Endodermal cell (in vitro differentiated cells): Measurements from ENCODE around the gene EMX2. TPM values are rescaled to one million over a fixed set of nuclear protein-coding genes. Genes with fewer than 3 reads are reported as not detected.

ENCODE experiments used
- DNase-seq: peaks from one replicate; pipeline ENCODE4 v3.0.0-alpha.2; 2017
- H3K27ac ChIP-seq: 2 replicates; pipeline ENCODE4 v1.5.1; 2013; ENCODE audit warnings: mild to moderate bottlenecking, low read depth, low read length, moderate library complexity
- H3K27me3 ChIP-seq: 2 replicates; pipeline ENCODE4 v1.6.1; 2013; ENCODE audit warnings: mild to moderate bottlenecking, low read length, moderate library complexity; ENCODE audit not compliant: insufficient read depth, control insufficient read depth, poor library complexity, severe bottlenecking
- H3K36me3 ChIP-seq: 2 replicates; pipeline ENCODE4 v1.7.0; 2013; ENCODE audit warnings: mild to moderate bottlenecking, low read length, moderate library complexity; ENCODE audit not compliant: control insufficient read depth, insufficient read depth
- H3K4me1 ChIP-seq: one replicate; pipeline ENCODE4 v1.7.0; 2013; ENCODE audit warnings: low read length; ENCODE audit not compliant: control insufficient read depth, insufficient read depth
- H3K4me3 ChIP-seq: 2 replicates; pipeline ENCODE4 v1.5.1; 2013; ENCODE audit warnings: mild to moderate bottlenecking, low read length, moderate library complexity
- H3K9ac ChIP-seq: 2 replicates; pipeline ENCODE4 v1.6.1; 2013; ENCODE audit warnings: mild to moderate bottlenecking, low read length, moderate library complexity; ENCODE audit not compliant: poor library complexity, severe bottlenecking; ENCODE audit errors: extremely low read depth
- H3K9me3 ChIP-seq: 2 replicates; pipeline ENCODE4 v1.6.1; 2013; ENCODE audit warnings: mild to moderate bottlenecking, low read length, moderate library complexity; ENCODE audit not compliant: control insufficient read depth
- H3K27ac Mint-ChIP-seq: 2 replicates; pipeline ENCODE4 v1.8.0; 2020; ENCODE audit warnings: mixed read lengths
- H3K27me3 Mint-ChIP-seq: 2 replicates; pipeline ENCODE4 v1.8.0; 2021; ENCODE audit warnings: mild to moderate bottlenecking, mixed read lengths; ENCODE audit not compliant: insufficient read depth
- H3K36me3 Mint-ChIP-seq: 2 replicates; pipeline ENCODE4 v1.8.0; 2020; ENCODE audit warnings: low read depth, mixed read lengths
- H3K4me1 Mint-ChIP-seq: 2 replicates; pipeline ENCODE4 v1.8.0; 2020; ENCODE audit warnings: mixed read lengths
- H3K4me3 Mint-ChIP-seq: 2 replicates; pipeline ENCODE4 v1.8.0; 2020; ENCODE audit warnings: mild to moderate bottlenecking, moderate library complexity, mixed read lengths
- H3K9me3 Mint-ChIP-seq: 2 replicates; pipeline ENCODE4 v1.8.0; 2020; ENCODE audit warnings: mild to moderate bottlenecking, mixed read lengths
- WGBS, 2 experiments: methylation state at CpG; one replicate each; pipeline versions ENCODE4 v1.1.5 to v1.1.7; 2013; ENCODE audit warnings: missing lambda C conversion rate in 2 of 2, mixed read lengths in 1 of 2; ENCODE audit not compliant: insufficient coverage in 1 of 2, insufficient read length in 1 of 2; 5-methylcytosine and 5-hydroxymethylcytosine counted together
- total RNA-seq, 2 donors: library from RNA; stranded (reverse); fragmentation: NEBNext Ultra II Directional in 1 of 2; extraction: Animal tissue kit (Norgen Biotek cat#: 25700) in 1 of 2; gene quantifications; 2 replicates in 1 of 2; 3 replicates in 1 of 2; pipeline ENCODE4 v1.2.1, GENCODE V29; 2021
- TF ChIP-seq, protein P1 (sequence below): fragments of 200-600 bp; sonication (generic); conservative IDR thresholded peaks from 2 replicates; pipeline ENCODE4 v1.5.0; 2021; ENCODE audit warnings: antibody characterized with exemption, mild to moderate bottlenecking

The EMX2 gene
- total RNA-seq, 2 donors from 2014 or later: 0.18 TPM; not detected in 1

DNA sequence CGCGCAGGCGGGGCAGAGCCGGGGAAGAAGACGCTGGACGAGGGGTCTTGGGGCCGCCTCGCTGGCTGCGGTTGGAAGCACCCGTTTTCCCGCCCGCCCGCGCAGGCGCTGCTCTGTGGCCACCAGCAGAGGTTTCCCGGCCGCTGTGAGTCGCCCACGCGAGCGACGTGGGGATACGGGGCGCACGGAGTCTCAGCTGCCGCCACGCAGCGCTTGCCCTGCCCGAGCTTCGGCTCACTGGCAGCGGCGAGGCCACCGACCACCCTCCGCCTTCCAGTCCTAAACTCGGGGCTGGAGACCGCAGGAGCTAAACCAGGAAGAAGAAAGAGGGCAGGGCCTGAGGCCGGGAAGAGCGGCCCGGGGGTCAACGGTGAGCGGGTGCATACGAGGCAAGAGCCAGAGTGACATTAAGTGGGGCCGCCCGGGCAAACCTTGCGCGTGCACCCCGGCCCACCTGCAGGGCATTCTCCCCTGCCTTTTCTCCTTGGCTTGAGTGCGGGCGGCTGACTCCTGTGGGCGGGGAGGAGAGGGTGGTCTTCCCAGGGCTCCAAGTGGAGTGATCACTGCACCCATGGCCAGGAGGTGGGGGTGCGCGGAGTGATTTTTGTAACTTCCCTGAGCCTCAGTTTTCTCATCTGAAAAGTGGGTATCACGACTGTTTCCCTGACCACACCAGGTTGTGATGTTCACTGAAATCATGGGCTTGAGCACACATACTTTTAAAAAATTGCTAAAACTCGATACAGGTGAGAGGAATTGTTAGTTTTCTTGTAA, 7.1 kb upstream of the EMX2 start:
- H3K4me3 Mint-ChIP-seq: peak overlapping the region; percentile 38
- H3K27ac Mint-ChIP-seq: no peak overlapping the region

DNA sequence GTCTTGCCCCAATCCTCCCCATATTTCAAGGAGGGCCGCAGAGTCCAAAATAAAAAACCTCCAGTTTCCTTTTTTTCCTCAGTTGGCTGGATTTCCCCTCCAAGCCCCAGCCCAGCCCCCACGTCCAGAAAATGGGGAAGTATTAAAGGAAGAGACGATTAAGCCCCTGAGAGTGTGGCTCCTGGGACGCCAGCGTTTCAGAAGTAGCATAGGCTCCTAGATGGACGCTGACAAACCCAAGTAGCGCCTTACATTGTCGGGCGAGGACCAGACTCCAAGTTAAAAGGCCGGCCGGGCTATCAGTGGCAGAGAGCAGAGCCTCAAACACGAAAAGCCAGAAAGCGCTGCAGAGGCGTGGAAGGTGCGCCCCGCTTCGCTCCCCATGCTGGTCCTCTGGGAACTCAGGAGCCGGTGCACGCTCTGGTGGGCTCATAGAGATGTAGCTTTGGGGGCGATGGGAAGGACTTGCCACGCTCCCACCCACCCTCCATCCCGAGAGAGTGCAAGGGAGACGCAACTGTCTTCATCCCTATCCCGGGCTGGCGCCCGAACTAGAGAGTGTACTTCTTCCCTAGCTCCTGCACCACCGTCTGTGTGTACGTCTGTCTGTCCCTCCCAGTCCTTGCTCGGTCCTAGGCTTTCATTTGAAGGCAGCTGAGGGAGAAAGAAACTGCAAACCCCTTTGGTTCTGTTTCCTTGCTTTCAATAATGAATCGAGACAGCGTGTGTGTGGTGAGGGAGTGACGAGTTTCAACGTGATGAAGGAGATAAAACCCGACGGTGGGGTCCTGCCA, 6.3 kb upstream of the EMX2 start:
- no peak overlapping the region for H3K4me3 Mint-ChIP-seq
- H3K4me1 Mint-ChIP-seq: peaks cover 15% of the 10 kb centered on the region
- no peak overlapping the region for H3K27ac Mint-ChIP-seq
- no peaks in the 10 kb centered on the region for H3K36me3 ChIP-seq
- 6 to 7% methylated on average over 20 to 35 of the region's 35 CpGs for WGBS, 2 experiments
- DNase-seq: peak; percentile 63
- H3K27ac ChIP-seq: no peak overlapping the region
- TF ChIP-seq, protein P1, sequence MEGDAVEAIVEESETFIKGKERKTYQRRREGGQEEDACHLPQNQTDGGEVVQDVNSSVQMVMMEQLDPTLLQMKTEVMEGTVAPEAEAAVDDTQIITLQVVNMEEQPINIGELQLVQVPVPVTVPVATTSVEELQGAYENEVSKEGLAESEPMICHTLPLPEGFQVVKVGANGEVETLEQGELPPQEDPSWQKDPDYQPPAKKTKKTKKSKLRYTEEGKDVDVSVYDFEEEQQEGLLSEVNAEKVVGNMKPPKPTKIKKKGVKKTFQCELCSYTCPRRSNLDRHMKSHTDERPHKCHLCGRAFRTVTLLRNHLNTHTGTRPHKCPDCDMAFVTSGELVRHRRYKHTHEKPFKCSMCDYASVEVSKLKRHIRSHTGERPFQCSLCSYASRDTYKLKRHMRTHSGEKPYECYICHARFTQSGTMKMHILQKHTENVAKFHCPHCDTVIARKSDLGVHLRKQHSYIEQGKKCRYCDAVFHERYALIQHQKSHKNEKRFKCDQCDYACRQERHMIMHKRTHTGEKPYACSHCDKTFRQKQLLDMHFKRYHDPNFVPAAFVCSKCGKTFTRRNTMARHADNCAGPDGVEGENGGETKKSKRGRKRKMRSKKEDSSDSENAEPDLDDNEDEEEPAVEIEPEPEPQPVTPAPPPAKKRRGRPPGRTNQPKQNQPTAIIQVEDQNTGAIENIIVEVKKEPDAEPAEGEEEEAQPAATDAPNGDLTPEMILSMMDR: no peak
- no peaks in the 10 kb centered on the region for H3K9me3 ChIP-seq
- no peak overlapping the region for H3K4me3 ChIP-seq
- no peaks in the 10 kb centered on the region for H3K36me3 Mint-ChIP-seq
- no peak overlapping the region for H3K9ac ChIP-seq
- peaks cover 7% of the 10 kb centered on the region for H3K4me1 ChIP-seq
- no peaks in the 10 kb centered on the region for H3K9me3 Mint-ChIP-seq
- H3K27me3 ChIP-seq: peaks cover 100% of the 10 kb centered on the region
- peaks cover 100% of the 10 kb centered on the region for H3K27me3 Mint-ChIP-seq

More for the DNA sequence above, 7.1 kb upstream of the EMX2 start:
- Mint-ChIP-seq H3K27me3 (peaks cover 100% of the 10 kb centered on the region), H3K4me1 (peaks cover 15% of the 10 kb centered on the region), H3K36me3 (no peaks in the 10 kb centered on the region), H3K9me3 (no peaks in the 10 kb centered on the region)
- H3K36me3 ChIP-seq: no peaks in the 10 kb centered on the region
- H3K27ac ChIP-seq: no peak overlapping the region
- 2 to 20% methylated on average over 5 to 50 of the region's 54 CpGs for WGBS, 2 experiments
- H3K27me3 ChIP-seq: peaks cover 100% of the 10 kb centered on the region
- peak; percentile 78 for DNase-seq
- H3K9ac ChIP-seq: no peak overlapping the region
- H3K4me3 ChIP-seq: peak overlapping the region; percentile 54
- H3K4me1 ChIP-seq: peaks cover 7% of the 10 kb centered on the region
- TF ChIP-seq, protein P1: no peak
- no peaks in the 10 kb centered on the region for H3K9me3 ChIP-seq

DNA sequence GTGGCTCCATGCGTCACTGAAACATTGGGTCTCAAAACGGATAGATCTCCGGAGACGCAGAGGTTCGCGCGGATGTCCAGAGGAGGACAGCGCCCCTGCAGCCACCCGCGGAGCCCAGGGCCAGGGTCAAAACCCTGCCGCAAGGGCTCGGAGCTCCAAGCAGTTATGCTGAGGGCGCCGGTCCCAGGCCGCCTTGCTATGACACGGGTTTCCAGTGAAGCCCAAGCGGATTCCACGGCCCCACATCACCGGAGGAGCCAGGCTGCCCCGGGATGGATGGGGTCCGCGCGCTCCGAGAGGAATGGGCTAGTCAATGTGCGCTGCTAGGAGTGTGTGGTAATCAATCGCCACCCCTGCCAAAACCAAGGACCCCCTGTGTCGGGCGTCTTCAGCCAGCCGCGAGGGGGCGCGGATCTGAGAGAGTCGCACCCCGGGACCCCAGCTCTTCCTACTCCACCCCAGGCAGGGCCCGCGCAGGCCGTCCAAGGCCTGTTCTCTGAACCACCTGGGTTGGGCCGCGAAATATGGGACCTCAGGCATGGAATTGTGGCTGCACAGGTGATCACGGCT, 5.6 kb upstream of the EMX2 start:
- Mint-ChIP-seq H3K36me3 (no peaks in the 10 kb centered on the region), H3K9me3 (no peaks in the 10 kb centered on the region), H3K27me3 (peaks cover 100% of the 10 kb centered on the region), H3K4me1 (peaks cover 17% of the 10 kb centered on the region), H3K27ac (no peak overlapping the region), H3K4me3 (peak overlapping the region; percentile 21)
- TF ChIP-seq, protein P1: no peak
- Histone ChIP-seq H3K4me1 (peaks cover 7% of the 10 kb centered on the region), H3K4me3 (no peak overlapping the region), H3K9me3 (no peaks in the 10 kb centered on the region), H3K9ac (no peak overlapping the region), H3K27me3 (peaks cover 100% of the 10 kb centered on the region), H3K27ac (no peak overlapping the region), H3K36me3 (no peaks in the 10 kb centered on the region)
- 2 to 3% methylated on average over 11 to 40 of the region's 40 CpGs for whole genome bisulfite sequencing, 2 experiments
- peak; percentile 82 for DNase-seq
